Progenitor cell of endocrine pancreas (in vitro differentiated cells): ENCODE measurements around the gene USP48. TPM values are rescaled to one million over a fixed set of nuclear protein-coding genes. Genes with fewer than 3 reads are reported as not detected.

Source experiments
- DNase-seq: peaks from one replicate; pipeline ENCODE4 v3.0.0; 2021; ENCODE audit warnings: low spot score; ENCODE audit not compliant: unreplicated experiment
- H3K27ac Mint-ChIP-seq: 2 replicates; pipeline ENCODE4 v1.8.0; 2021; ENCODE audit warnings: mild to moderate bottlenecking, moderate library complexity, mixed read lengths
- H3K27me3 Mint-ChIP-seq: 2 replicates; pipeline ENCODE4 v1.8.0; 2021; ENCODE audit warnings: mixed read lengths
- H3K36me3 Mint-ChIP-seq: 2 replicates; pipeline ENCODE4 v1.8.0; 2022; ENCODE audit warnings: mixed read lengths; ENCODE audit not compliant: insufficient read depth
- H3K4me1 Mint-ChIP-seq: 2 replicates; pipeline ENCODE4 v1.8.0; 2021; ENCODE audit warnings: low read depth, mixed read lengths
- H3K4me3 Mint-ChIP-seq: 2 replicates; pipeline ENCODE4 v1.8.0; 2021; ENCODE audit warnings: low read depth, mild to moderate bottlenecking, moderate library complexity, mixed read lengths
- H3K9me3 Mint-ChIP-seq: 2 replicates; pipeline ENCODE4 v1.8.0; 2021; ENCODE audit warnings: low read depth, mixed read lengths
- total RNA-seq: library from RNA; stranded (reverse); gene quantifications from 2 replicates; pipeline ENCODE4 v1.2.1, GENCODE V29; 2021
- TF ChIP-seq, protein P1 (sequence below): fragments of 200-600 bp; sonication (generic); IDR thresholded peaks from one replicate; pipeline ENCODE4 v1.5.0; 2021; ENCODE audit warnings: antibody characterized with exemption, mild to moderate bottlenecking; ENCODE audit not compliant: unreplicated experiment

USP48 gene
- total RNA-seq, 1 donor from 2014 or later, result 77.3 TPM

GRCh38 chr1:21685946-21686678 lies 96.8 kb downstream of the USP48 start:
- TF ChIP-seq, protein P1, sequence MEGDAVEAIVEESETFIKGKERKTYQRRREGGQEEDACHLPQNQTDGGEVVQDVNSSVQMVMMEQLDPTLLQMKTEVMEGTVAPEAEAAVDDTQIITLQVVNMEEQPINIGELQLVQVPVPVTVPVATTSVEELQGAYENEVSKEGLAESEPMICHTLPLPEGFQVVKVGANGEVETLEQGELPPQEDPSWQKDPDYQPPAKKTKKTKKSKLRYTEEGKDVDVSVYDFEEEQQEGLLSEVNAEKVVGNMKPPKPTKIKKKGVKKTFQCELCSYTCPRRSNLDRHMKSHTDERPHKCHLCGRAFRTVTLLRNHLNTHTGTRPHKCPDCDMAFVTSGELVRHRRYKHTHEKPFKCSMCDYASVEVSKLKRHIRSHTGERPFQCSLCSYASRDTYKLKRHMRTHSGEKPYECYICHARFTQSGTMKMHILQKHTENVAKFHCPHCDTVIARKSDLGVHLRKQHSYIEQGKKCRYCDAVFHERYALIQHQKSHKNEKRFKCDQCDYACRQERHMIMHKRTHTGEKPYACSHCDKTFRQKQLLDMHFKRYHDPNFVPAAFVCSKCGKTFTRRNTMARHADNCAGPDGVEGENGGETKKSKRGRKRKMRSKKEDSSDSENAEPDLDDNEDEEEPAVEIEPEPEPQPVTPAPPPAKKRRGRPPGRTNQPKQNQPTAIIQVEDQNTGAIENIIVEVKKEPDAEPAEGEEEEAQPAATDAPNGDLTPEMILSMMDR, result no peak
- H3K36me3 Mint-ChIP-seq, result peaks cover 50% of the 10 kb centered on the region
- no peaks in the 10 kb centered on the region for H3K4me1 Mint-ChIP-seq
- H3K9me3 Mint-ChIP-seq, result no peaks in the 10 kb centered on the region
- no peak overlapping the region for H3K4me3 Mint-ChIP-seq
- no peak for DNase-seq
- H3K27me3 Mint-ChIP-seq, result no peaks in the 10 kb centered on the region
- no peak overlapping the region for H3K27ac Mint-ChIP-seq

GRCh38 chr1:21681426-21681825 lies 101.5 kb downstream of the USP48 start:
- H3K27ac Mint-ChIP-seq, result no peak overlapping the region
- no peak for DNase-seq
- H3K27me3 Mint-ChIP-seq, result no peaks in the 10 kb centered on the region
- H3K4me1 Mint-ChIP-seq, result peaks cover 8% of the 10 kb centered on the region
- H3K9me3 Mint-ChIP-seq, result no peaks in the 10 kb centered on the region
- H3K4me3 Mint-ChIP-seq, result no peak overlapping the region
- TF ChIP-seq, protein P1, result no peak
- H3K36me3 Mint-ChIP-seq, result peaks cover 52% of the 10 kb centered on the region

DNA sequence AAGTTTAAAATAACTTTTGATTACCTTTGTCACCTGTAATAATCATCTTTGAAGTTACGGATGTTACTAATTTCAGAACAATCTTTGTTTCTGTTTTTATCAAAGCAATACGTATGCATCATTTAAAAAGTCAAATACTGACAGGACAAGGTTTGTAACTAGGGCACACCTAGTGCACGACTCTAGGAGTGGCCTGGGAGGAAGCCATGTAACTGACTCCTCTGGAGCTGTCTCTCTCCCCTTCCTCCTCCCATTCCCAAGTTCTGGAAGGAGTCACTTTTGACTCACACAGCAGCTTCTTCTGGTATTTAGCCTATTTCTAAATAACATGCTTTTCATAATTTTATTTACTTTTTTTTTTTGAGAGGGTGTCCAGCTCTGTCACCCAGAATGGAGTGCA lies 102.0 kb downstream of the USP48 start:
- DNase-seq, result no peak
- H3K27ac Mint-ChIP-seq, result no peak overlapping the region
- H3K27me3 Mint-ChIP-seq, result no peaks in the 10 kb centered on the region
- TF ChIP-seq, protein P1, result no peak
- H3K4me1 Mint-ChIP-seq, result peaks cover 13% of the 10 kb centered on the region
- no peaks in the 10 kb centered on the region for H3K9me3 Mint-ChIP-seq
- H3K36me3 Mint-ChIP-seq, result peaks cover 48% of the 10 kb centered on the region
- no peak overlapping the region for H3K4me3 Mint-ChIP-seq

DNA sequence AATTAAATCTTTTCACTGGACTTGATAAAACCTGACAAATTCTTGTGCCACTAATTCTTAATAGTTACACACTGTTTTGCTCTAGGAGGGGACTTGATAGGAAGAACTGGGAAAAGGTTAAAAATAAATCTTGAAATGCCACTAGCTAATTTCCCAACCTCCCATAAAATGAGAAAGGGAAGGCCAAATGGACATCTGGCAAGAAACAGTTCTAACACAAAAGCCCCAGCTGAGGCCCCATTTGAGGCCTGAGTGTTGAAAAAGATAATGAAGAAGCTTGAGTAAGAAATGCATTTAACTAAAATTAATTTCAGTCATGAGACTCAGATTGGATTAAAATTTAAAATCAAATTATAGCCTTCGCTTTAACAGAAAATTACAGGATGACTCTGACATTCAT lies 102.6 kb downstream of the USP48 start:
- TF ChIP-seq, protein P1, result no peak
- H3K9me3 Mint-ChIP-seq, result no peaks in the 10 kb centered on the region
- no peak for DNase-seq
- no peak overlapping the region for H3K27ac Mint-ChIP-seq
- H3K4me1 Mint-ChIP-seq, result peaks cover 19% of the 10 kb centered on the region
- peaks cover 43% of the 10 kb centered on the region for H3K36me3 Mint-ChIP-seq
- H3K27me3 Mint-ChIP-seq, result no peaks in the 10 kb centered on the region
- H3K4me3 Mint-ChIP-seq, result no peak overlapping the region

DNA sequence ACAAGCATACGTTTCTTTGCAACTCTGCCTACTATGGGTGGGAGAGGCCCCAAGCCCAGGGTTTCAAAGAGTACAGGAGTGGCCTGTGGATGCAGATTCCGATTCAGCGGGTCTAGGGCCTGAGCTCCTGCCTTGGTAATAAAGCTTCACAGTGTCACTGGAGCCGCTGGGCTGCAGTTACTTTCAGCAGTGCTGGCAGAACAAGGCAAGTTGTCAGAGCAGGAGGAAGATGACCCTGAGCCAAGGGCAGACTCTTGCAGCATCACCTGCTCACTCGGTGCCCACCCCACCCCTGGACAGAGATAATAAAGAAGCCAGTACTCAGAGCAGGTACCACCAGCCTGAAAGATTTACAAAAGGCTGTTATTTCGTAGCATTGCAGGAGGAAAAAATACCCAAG lies 105.8 kb downstream of the USP48 start:
- no peak overlapping the region for H3K4me3 Mint-ChIP-seq
- TF ChIP-seq, protein P1, result no peak
- DNase-seq, result no peak
- peaks cover 25% of the 10 kb centered on the region for H3K36me3 Mint-ChIP-seq
- H3K27me3 Mint-ChIP-seq, result peaks cover 2% of the 10 kb centered on the region
- no peaks in the 10 kb centered on the region for H3K9me3 Mint-ChIP-seq
- H3K27ac Mint-ChIP-seq, result peak overlapping the region; percentile 65
- peaks cover 27% of the 10 kb centered on the region for H3K4me1 Mint-ChIP-seq
